EL (cell line): ENCODE results near the gene MYBPC3.

Source experiments
- DNase-seq: peaks from one replicate; pipeline ENCODE4 v3.0.0-alpha.2; 2016

Gene MYBPC3

GRCh38 chr11:47314992-47315391 lies 37.5 kb downstream of the MYBPC3 start:
- DNase-seq: peak; percentile 67

GRCh38 chr11:47308050-47308823 lies 44.3 kb downstream of the MYBPC3 start:
- no peak for DNase-seq

GRCh38 chr11:47306484-47306844 lies 46.0 kb downstream of the MYBPC3 start:
- no peak for DNase-seq

GRCh38 chr11:47305734-47306483 lies 46.6 kb downstream of the MYBPC3 start:
- DNase-seq: peak; percentile 70

- DNase-seq: no peak
These were observed 49.6 kb downstream of the MYBPC3 start for GRCh38 chr11:47302853-47303252.

- no peak for DNase-seq
These were observed 53.4 kb downstream of the MYBPC3 start for GRCh38 chr11:47299078-47299477.

GRCh38 chr11:47296045-47296444 lies 56.5 kb downstream of the MYBPC3 start:
- no peak for DNase-seq

- no peak for DNase-seq
These were observed 57.1 kb downstream of the MYBPC3 start for GRCh38 chr11:47295385-47295784.

GRCh38 chr11:47289856-47290255 lies 62.6 kb downstream of the MYBPC3 start:
- DNase-seq: no peak

- no peak for DNase-seq
These were observed 64.4 kb downstream of the MYBPC3 start for GRCh38 chr11:47288066-47288465.

GRCh38 chr11:47285969-47286770 lies 66.3 kb downstream of the MYBPC3 start:
- DNase-seq: no peak

- DNase-seq: no peak
These were observed 68.4 kb downstream of the MYBPC3 start for GRCh38 chr11:47284151-47284550.

GRCh38 chr11:47282462-47282861 lies 70.0 kb downstream of the MYBPC3 start:
- no peak for DNase-seq
